Immature natural killer cell (primary cell): ENCODE results near the gene GNAS-AS1. TPM values are rescaled to one million over a fixed set of nuclear protein-coding genes. Genes with fewer than 3 reads are reported as not detected.

Experiments used
- DNase-seq, 3 donors: peaks; one replicate each; pipeline ENCODE4 v3.0.0; 2022; ENCODE audit warnings: mixed read lengths in 1 of 3
- H3K27ac Mint-ChIP-seq, 6 donors: one replicate each; pipeline ENCODE4 v1.8.0; 2020; ENCODE audit warnings: mixed read lengths in 6 of 6, mild to moderate bottlenecking in 5 of 6, inconsistent platforms in 4 of 6, moderate library complexity in 3 of 6
- H3K27me3 Mint-ChIP-seq, 3 donors: one replicate each; pipeline ENCODE4 v1.8.0; 2020 to 2021; ENCODE audit warnings: low read depth in 3 of 3, mild to moderate bottlenecking in 3 of 3, mixed read lengths in 3 of 3, moderate library complexity in 3 of 3, inconsistent platforms in 1 of 3
- H3K36me3 Mint-ChIP-seq, 3 donors: one replicate each; pipeline ENCODE4 v1.8.0; 2020; ENCODE audit warnings: mixed read lengths in 3 of 3, inconsistent platforms in 2 of 3, mild to moderate bottlenecking in 2 of 3
- H3K4me1 Mint-ChIP-seq, 2 donors: one replicate each; pipeline ENCODE4 v1.8.0; 2020; ENCODE audit warnings: inconsistent platforms in 2 of 2, mild to moderate bottlenecking in 2 of 2, mixed read lengths in 2 of 2, moderate library complexity in 1 of 2
- H3K4me3 Mint-ChIP-seq, 5 donors: one replicate each; pipeline ENCODE4 v1.8.0; 2020; ENCODE audit warnings: mild to moderate bottlenecking in 5 of 5, mixed read lengths in 5 of 5, inconsistent platforms in 3 of 5, moderate library complexity in 3 of 5
- H3K9me3 Mint-ChIP-seq, 6 donors: one replicate each; pipeline ENCODE4 v1.8.0; 2020; ENCODE audit warnings: mild to moderate bottlenecking in 6 of 6, mixed read lengths in 6 of 6, inconsistent platforms in 4 of 6, moderate library complexity in 3 of 6
- polyA plus RNA-seq, 3 donors: library from polyadenylated mRNA; unstranded; fragments of 300-500 nt; fragmentation: Illumina TruSeq; gene quantifications; one replicate each; pipeline ENCODE4 v1.2.3, GENCODE V29; 2021

GNAS-AS1 gene
- polyA plus RNA-seq, 3 donors from 2014 or later: not detected

DNA sequence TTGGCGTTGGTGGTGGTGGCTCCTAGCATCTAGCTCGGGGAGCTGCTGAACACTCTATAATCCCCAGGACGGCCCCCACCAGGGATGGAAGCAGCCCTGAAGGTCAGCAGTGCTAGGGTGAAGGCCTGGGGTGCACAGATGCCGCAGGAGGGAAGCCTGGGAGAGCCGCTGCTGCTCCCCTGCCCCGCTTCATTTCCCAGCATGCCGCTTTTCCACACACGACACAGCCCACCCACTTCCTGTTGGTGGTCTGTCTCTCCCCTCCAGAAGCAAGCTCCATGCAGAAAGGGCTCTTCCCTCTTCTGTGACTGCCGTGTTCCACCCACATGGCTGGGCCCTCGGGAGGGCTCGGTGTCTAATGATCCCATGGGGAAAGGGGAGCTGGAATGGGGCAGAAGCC is 35.3 kb downstream of the GNAS-AS1 start:
- Mint-ChIP-seq H3K27ac (no peak overlapping the region), H3K4me1 (peaks cover 0 to 7% of the 10 kb centered on the region in 2 donors), H3K27me3 (peaks cover 1 to 9% (median 2%) of the 10 kb centered on the region in 3 donors), H3K9me3 (no peaks in the 10 kb centered on the region), H3K4me3 (no peak overlapping the region), H3K36me3 (no peaks in the 10 kb centered on the region)
- no peak for DNase-seq

DNA sequence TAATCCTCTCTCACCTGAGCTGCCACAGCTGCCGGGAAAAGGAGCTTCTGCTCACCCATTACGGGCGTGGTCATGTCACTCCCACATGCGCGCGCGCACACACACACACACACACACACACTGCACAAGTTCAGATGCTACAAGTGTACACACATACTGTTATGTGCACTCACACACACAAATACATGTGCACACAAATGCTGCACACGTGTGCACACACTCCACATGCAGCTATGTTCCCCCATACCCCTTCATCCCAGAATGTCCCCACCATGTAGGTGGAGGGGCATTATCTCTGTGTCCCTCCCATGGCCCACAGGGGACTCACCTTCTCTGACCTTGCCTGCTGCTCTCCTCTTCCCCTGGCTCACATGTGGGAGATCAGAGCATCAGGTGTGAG is 37.3 kb downstream of the GNAS-AS1 start:
- Mint-ChIP-seq H3K36me3 (no peaks in the 10 kb centered on the region), H3K27me3 (peaks cover 3 to 14% (median 4%) of the 10 kb centered on the region in 3 donors), H3K27ac (no peak overlapping the region), H3K4me1 (no peaks in the 10 kb centered on the region), H3K9me3 (no peaks in the 10 kb centered on the region), H3K4me3 (no peak overlapping the region)
- DNase-seq: no peak

DNA sequence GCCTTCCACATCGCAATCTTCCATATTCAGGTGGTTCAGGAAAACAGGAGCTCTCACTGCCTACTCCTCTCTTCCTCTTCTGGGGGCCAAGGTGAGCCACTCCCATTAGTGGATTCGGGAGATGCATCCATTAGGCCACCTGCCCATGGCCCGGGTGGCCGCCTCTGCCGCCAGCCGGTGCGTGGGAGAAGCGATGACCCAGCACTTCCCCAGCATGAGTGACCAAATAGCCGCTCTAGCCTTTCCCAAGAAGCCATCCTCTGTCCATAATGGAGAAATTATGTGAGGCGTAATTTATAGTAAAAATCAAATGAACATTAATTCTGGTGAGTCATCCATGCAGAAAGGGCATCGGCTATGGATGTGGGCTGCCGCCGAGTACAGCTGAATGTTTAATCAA is 39.4 kb downstream of the GNAS-AS1 start:
- Mint-ChIP-seq H3K27ac (no peak overlapping the region), H3K4me1 (no peaks in the 10 kb centered on the region), H3K36me3 (no peaks in the 10 kb centered on the region), H3K9me3 (no peaks in the 10 kb centered on the region), H3K27me3 (peaks cover 3 to 14% (median 5%) of the 10 kb centered on the region in 3 donors), H3K4me3 (no peak overlapping the region)
- DNase-seq: no peak

DNA sequence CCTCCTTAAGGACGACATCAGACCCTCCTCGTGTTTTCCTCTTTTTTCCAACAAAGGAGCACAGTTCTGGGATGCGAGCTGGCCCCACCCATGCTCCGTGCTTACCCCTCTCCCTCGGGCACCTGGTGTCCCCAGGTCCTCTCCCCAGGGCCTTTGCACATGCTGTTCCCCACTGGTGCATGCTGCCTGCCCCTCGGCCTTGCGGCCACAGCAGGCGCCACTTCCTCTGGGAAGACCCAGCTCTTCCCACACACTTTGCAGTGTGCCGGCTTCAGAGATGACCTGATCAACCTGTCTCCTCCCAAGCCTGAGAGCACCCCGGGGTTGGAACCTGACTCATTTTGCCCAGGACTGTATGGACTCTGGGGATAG is 39.8 kb downstream of the GNAS-AS1 start:
- Mint-ChIP-seq H3K27me3 (peaks cover 3 to 14% (median 5%) of the 10 kb centered on the region in 3 donors), H3K4me1 (no peaks in the 10 kb centered on the region), H3K9me3 (no peaks in the 10 kb centered on the region), H3K36me3 (no peaks in the 10 kb centered on the region), H3K27ac (no peak overlapping the region), H3K4me3 (no peak overlapping the region)
- no peak for DNase-seq

DNA sequence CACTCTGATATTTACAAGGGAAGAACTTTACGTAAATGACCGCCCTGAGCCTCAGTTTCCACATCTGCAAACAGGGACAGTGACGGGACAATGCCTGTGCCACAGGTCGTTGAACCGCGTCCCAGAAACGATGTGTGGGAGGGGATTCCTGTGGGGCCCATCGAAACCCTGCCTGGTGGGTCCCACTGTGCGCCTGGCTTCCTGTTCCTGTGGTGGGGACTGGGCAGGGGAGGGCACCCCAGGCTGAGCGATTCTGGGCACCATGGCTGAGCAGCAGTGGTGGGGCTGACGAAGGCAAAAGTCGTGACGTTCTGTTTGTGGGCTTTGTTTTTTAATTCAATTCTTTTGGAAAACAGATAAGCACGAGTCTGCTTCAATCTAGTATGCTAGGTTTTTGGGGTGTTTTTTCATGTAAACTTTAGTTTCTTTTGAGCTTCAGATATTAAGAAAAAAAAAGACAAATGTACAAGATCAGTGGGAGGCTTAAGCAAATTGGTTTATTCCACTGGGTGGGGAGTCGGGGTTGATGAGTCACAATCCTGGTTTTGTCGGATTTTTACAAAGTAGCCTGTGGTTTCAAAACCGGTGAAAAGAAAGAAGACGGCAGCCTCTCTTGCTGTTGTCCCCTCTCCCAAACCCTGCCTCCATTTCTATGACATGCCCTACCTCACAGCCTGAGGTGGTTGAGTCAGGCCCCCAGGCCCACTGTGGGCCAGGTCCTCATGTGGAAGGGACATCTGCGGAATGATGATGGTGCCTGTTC is 40.4 kb downstream of the GNAS-AS1 start:
- Mint-ChIP-seq H3K4me1 (no peaks in the 10 kb centered on the region), H3K4me3 (no peak overlapping the region), H3K27ac (no peak overlapping the region), H3K27me3 (peaks cover 3 to 14% (median 5%) of the 10 kb centered on the region in 3 donors), H3K36me3 (no peaks in the 10 kb centered on the region), H3K9me3 (no peaks in the 10 kb centered on the region)
- no peak for DNase-seq

DNA sequence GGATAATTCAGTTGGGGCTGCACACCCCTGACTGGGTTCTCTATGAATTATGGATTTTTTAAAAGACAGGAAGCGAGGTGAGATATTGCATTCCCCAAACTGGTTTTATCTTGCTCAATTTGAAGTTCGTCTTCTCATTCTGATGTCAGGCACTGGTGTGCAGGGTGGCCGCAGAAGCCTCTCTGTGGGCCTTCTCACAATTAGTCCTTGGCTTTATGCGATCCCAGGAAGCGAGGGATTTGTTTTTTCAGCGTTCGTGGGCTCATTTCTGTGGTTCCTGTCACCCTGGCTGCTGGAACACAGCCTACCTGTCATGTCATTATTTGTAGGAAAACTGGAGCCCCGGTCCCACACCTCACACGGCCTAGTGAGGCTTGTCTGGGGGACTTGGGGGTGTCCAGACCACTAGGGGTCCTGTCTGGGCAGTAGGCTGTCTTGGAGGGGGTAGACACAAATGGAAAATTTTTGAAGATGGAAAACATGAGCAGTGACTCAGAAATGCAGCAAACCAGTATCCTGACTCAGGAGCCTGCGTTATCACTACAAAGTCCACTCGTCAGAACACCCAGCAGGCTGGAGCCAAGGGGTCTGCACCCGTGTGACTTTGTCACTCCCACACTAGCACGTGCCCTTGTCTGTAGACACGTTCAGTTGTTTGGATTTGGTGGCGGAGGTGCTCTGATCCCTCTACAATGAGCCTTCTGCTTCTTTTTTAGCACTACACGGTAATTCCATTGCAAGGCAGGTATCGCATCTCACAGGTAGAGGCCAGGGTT is 42.2 kb downstream of the GNAS-AS1 start:
- H3K9me3 Mint-ChIP-seq: no peaks in the 10 kb centered on the region
- no peak overlapping the region for H3K4me3 Mint-ChIP-seq
- DNase-seq: no peak
- H3K27ac Mint-ChIP-seq: no peak overlapping the region
- H3K27me3 Mint-ChIP-seq: peaks cover 4 to 19% (median 5%) of the 10 kb centered on the region in 3 donors
- no peaks in the 10 kb centered on the region for H3K4me1 Mint-ChIP-seq
- no peaks in the 10 kb centered on the region for H3K36me3 Mint-ChIP-seq

DNA sequence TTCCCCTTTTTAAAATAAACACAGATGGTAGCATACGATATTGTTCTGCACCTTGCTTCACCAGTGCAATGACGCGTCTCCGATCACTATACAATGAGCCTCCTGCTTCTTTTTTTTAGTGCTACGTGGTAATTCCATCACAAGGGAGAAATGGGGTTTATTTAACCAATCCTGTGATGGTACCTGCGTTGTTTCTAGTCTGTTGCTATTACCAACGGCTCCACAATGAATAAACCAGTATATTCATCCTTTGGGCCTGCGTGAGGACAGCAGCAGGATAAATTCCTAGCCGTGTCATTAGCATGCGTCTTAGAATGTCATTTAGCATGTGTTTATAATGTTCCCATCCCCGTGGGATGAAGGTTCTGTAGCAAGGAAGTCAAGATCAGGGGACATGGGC is 42.9 kb downstream of the GNAS-AS1 start:
- H3K9me3 Mint-ChIP-seq: no peaks in the 10 kb centered on the region
- H3K4me3 Mint-ChIP-seq: no peak overlapping the region
- DNase-seq: no peak
- H3K4me1 Mint-ChIP-seq: no peaks in the 10 kb centered on the region
- H3K27ac Mint-ChIP-seq: no peak overlapping the region
- no peaks in the 10 kb centered on the region for H3K36me3 Mint-ChIP-seq
- H3K27me3 Mint-ChIP-seq: peaks cover 4 to 14% (median 5%) of the 10 kb centered on the region in 3 donors

DNA sequence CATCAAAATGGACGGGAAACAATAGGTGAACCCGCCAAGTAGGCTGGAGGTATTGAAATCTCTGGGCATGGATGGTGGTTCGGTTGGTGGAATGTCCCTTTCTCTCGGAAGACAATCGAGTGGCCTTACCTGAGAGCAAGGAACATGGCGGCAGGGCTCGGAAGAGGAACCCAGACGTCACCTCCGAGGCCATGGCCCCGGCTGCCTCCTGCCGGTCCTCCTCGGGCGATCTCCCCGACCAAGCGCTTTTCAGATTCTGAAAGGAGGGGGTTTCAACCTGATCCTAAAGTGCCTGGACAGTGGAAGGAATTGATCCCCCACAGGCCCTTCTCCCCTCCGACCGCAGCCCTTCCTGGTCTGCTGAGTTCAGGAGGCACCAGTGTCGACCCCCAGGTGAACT is 47.2 kb downstream of the GNAS-AS1 start:
- no peak for DNase-seq
- H3K9me3 Mint-ChIP-seq: no peaks in the 10 kb centered on the region
- H3K27ac Mint-ChIP-seq: no peak overlapping the region
- no peak overlapping the region for H3K4me3 Mint-ChIP-seq
- H3K4me1 Mint-ChIP-seq: no peaks in the 10 kb centered on the region
- H3K36me3 Mint-ChIP-seq: no peaks in the 10 kb centered on the region
- H3K27me3 Mint-ChIP-seq: peaks cover 3 to 13% (median 6%) of the 10 kb centered on the region in 3 donors

DNA sequence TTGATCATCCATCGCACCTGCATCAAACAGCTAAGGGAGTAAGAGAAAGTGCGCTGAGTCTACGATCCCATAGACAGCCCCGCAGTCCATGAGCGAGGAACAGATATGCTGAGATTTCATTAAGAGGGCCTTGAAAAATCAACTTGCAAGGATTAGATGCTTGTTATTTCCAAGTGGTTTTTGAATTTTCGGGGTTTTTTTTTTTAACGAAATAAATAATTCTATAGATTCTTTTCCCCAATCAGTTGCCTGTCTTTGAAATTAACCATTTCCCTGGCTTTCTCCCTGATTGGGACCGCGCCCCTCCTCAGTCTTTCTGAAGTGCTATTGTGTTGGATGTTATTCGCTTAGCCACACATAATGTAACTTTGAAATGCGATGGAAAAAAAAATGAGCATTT is 48.6 kb downstream of the GNAS-AS1 start:
- no peaks in the 10 kb centered on the region for H3K4me1 Mint-ChIP-seq
- H3K36me3 Mint-ChIP-seq: no peaks in the 10 kb centered on the region
- no peak overlapping the region for H3K27ac Mint-ChIP-seq
- no peak for DNase-seq
- H3K27me3 Mint-ChIP-seq: peaks cover 3 to 10% (median 9%) of the 10 kb centered on the region in 3 donors
- H3K9me3 Mint-ChIP-seq: no peaks in the 10 kb centered on the region
- H3K4me3 Mint-ChIP-seq: no peak overlapping the region

DNA sequence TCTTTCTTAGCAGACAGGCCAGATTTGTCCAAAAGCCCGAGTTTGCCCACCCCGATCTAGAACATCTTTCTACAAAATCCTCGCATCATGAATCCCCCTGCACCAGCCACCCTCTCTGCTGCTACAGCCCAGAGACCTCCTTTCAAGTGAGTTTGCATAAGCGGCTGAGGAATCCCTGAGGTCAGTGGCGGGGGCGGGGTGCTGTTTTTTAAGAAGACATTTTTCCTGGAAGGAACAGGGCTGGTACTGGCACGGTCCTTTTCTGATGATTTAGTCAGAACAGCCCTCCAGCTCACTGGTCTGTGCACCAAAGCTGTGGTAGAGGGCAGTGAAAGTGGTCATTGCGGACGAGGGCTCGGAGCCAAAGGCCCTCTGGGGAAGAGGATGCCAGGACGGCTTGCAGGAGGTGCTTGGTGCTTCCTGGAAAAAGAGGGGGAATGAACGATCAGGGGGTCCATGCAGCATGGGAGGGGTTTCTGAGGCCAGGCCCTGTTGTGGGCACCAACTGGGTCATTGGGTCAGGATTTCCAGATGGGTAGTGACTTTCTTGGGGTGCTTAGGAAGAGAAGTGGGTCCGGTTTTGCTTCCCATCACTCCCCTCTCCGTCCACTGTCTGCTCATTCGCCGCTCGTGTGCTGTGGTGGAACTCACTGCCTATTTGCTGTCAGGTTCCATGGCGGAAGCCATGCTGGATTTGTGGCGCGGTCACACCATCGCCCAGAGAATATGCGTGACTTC is 50.4 kb downstream of the GNAS-AS1 start:
- no peaks in the 10 kb centered on the region for H3K9me3 Mint-ChIP-seq
- H3K27me3 Mint-ChIP-seq: peaks cover 6 to 9% (median 8%) of the 10 kb centered on the region in 3 donors
- H3K27ac Mint-ChIP-seq: no peak overlapping the region
- no peaks in the 10 kb centered on the region for H3K36me3 Mint-ChIP-seq
- no peak overlapping the region for H3K4me3 Mint-ChIP-seq
- no peaks in the 10 kb centered on the region for H3K4me1 Mint-ChIP-seq
- DNase-seq: no peak

DNA sequence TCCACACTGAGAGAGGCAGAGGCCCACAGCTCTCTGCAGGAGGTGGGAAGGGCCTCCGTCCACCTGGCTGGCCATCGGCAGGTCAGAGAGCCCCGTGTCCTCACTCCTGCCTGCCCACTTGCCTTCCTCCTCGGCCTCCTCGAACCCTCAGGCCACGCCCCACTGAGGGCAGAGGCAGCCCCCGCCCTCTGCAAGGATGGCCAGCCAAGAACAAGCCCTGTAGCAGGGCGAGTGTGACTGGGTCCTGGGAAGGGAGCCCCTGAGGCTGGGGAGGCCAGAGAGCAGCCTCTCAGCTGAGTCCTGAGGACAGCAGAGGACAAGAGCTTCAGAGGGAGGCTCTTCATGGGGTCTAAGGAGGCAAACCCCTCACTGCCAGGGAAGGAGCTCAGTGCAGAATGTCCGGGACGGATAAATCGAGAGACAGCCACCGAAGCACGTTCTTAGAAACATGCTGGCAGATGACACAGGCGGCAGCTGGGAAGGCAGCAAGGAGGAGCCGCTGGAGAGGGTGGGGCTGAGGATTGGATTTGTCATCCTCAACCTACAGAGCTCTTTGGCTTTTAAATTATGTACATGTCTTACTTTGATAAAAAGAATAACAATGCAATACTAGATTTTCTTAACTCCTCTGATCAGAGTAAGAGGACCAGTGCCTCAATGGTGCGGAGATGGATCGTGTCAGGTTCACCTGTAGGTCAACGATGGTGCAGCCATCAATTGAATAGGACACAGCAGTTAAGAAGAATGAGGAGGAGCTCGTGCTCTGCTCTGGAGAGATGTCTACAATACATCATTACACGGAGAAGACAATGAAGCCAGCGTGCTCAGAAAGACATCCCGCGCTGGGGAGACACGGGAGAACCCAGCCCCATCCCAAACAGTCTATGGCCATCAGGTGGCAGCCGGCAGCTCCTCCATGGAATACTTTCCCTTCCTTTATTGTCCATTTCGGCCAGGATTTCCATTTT is 53.0 kb downstream of the GNAS-AS1 start:
- Mint-ChIP-seq H3K36me3 (no peaks in the 10 kb centered on the region), H3K27ac (no peak overlapping the region), H3K4me3 (no peak overlapping the region), H3K9me3 (no peaks in the 10 kb centered on the region), H3K4me1 (no peaks in the 10 kb centered on the region), H3K27me3 (peaks cover 4 to 8% (median 4%) of the 10 kb centered on the region in 3 donors)
- DNase-seq: no peak

DNA sequence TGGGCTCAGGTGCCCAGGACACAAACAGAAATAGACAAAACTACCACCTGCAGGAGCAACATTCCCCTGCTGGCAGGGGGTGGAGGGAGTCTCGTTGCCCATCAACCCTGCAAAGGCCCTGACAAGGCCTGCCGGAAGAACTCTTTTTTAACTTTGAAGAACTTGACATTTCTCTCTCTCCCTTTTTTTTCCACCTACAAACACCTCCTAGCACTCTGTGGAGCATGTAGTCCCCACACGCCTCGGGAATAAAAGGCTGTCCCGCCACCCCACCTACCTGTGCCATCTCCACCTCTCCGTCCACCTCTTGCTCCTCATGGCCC is 54.8 kb downstream of the GNAS-AS1 start:
- no peak overlapping the region for H3K27ac Mint-ChIP-seq
- no peak overlapping the region for H3K4me3 Mint-ChIP-seq
- no peaks in the 10 kb centered on the region for H3K9me3 Mint-ChIP-seq
- H3K36me3 Mint-ChIP-seq: no peaks in the 10 kb centered on the region
- no peaks in the 10 kb centered on the region for H3K4me1 Mint-ChIP-seq
- H3K27me3 Mint-ChIP-seq: peaks cover 4 to 8% (median 5%) of the 10 kb centered on the region in 3 donors
- DNase-seq: no peak

DNA sequence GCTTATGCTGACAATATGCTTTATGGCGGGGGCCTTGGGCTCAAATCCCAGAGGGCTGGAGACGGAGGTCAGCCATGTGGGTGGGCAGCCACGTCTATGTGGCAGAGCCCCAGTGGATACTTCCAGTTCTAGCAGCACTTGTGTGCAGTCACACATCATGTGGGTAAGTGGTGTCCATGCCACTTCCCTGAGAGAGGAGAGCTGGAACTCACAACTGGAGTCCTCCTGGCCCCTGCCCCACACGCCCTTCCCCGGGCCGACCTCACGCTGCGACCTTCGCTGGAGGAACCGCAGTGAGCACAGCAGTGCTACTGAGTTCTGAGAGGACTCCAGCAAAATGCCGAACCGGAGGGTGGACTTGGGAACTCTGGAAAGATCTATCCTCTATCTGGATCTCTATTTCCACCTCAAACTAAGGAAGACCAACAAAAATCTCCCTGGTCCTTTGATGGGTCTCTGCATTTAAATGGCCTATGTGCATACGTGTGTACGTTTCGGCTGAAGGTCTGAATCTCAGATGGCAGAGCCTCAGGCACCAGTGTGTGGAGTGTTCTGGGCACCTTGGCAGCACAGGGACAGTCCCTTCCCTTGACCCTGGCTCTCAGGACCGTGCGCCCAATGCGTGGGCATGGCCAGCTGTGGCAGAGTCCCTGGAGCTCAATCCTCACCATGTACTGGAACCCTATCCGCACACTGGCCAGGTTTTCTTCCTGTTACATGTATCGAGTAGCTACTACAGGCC is 55.4 kb downstream of the GNAS-AS1 start:
- H3K36me3 Mint-ChIP-seq: no peaks in the 10 kb centered on the region
- H3K9me3 Mint-ChIP-seq: no peaks in the 10 kb centered on the region
- H3K27ac Mint-ChIP-seq: no peak overlapping the region
- DNase-seq: no peak
- H3K4me3 Mint-ChIP-seq: no peak overlapping the region
- H3K27me3 Mint-ChIP-seq: peaks cover 4 to 8% (median 5%) of the 10 kb centered on the region in 3 donors
- no peaks in the 10 kb centered on the region for H3K4me1 Mint-ChIP-seq
